ENCODE measurements around the gene GLI3. TPM values are rescaled to one million over a fixed set of nuclear protein-coding genes. Genes with fewer than 3 reads are reported as not detected.

GLI3 gene
- total and polyA plus RNA-seq, 2 of the 4 experiments (the other 2 are of a cell fraction) = 1.3 to 3.9 TPM

DNA sequence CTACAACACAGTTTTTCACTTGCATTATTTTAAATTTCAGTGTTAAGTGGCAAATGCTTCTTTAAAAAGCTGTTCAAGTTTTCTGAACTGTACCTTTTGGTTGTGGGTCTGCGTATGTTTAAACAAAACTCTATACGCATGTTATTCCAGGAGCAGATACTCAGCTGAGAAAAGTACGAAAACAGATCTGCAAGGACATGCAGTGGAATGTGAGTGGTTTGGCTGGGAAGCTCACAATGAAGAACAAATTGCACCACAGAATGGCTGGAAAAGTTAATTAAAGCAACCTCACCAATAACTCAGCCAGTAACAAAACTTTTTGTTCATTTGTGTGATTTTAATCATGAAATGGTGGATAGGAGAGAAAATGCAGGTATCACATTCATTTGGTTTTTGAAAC is 17.6 kb downstream of the GLI3 start:
- H3K9me3 ChIP-seq (ENCODE audit: control insufficient read depth, insufficient read depth, low read length) = no peaks in the 10 kb centered on the region
- H3K18ac ChIP-seq (ENCODE audit: low read depth, low read length) = no peak overlapping the region
- H3K27me3 ChIP-seq (ENCODE audit: control insufficient read depth, insufficient read depth, low read length) = no peaks in the 10 kb centered on the region
- no peak overlapping the region for H2BK15ac ChIP-seq (ENCODE audit: low read depth, low read length)
- H3K9me1 ChIP-seq (ENCODE audit: insufficient read depth, low read length) = peaks cover 3% of the 10 kb centered on the region; the same call in 1 of the 2 replicates
- no peak overlapping the region for H3K9ac ChIP-seq (ENCODE audit: low read depth, low read length)
- dilution Hi-C loops (cut with HindIII; ENCODE audit: low sequenced_read_pairs, unreplicated experiment) = no loop called here
- peaks cover 1% of the 10 kb centered on the region; the same call in 1 of the 2 replicates for H3K4me1 ChIP-seq (ENCODE audit: control insufficient read depth, insufficient read depth, low read length)
- in situ Hi-C loops (cut with MboI; ENCODE audit: low sequenced_read_pairs) = no loop called here
- H2AK5ac ChIP-seq (ENCODE audit: low read depth, low read length) = no peak overlapping the region
- no peak overlapping the region for H2BK5ac ChIP-seq (ENCODE audit: low read depth, low read length, poor library complexity, severe bottlenecking)
- H3K4ac ChIP-seq (ENCODE audit: low read depth, low read length) = no peak overlapping the region
- H3K14ac ChIP-seq (replicated peaks; ENCODE audit: low read depth, low read length) = no peak overlapping the region
- no peak overlapping the region for H3K23ac ChIP-seq (ENCODE audit: low read depth, low read length)
- POLR2A ChIA-PET (ENCODE audit: unreplicated experiment) = no interaction called here
- H3K56ac ChIP-seq (ENCODE audit: extremely low read depth, insufficient read depth, low read length) = no peak overlapping the region
- H3K36me3 ChIP-seq (ENCODE audit: control insufficient read depth, insufficient read depth, low read length) = peaks cover 21% of the 10 kb centered on the region
- CTCF ChIA-PET = no interaction called here
- no peak overlapping the region for H2BK120ac ChIP-seq (ENCODE audit: low read depth, low read length)
- H3K27ac ChIP-seq (ENCODE audit: insufficient read depth, low read length) = no peak overlapping the region
- H4K5ac ChIP-seq (ENCODE audit: low read depth, low read length) = no peak overlapping the region
- BruUV-seq (replicated peaks) = no TSS peak
- ATAC-seq (ENCODE audit: low read depth) (no peak), DNase-seq (no peak)
- peaks cover 7% of the 10 kb centered on the region; the same call in 1 of the 2 replicates for H4K20me1 ChIP-seq (ENCODE audit: insufficient read depth, low read length)
- no peak overlapping the region for H4K8ac ChIP-seq (ENCODE audit: low read depth in 2 of 2, low read length in 2 of 2)
- H3K79me1 ChIP-seq (ENCODE audit: low read depth in 1 of 2, low read length in 2 of 2) = peaks cover 14 to 18% of the 10 kb centered on the region in 2 experiments
- no peak overlapping the region for H2BK20ac ChIP-seq (ENCODE audit: low read depth, low read length)
- no peak overlapping the region for H2AFZ ChIP-seq (replicated peaks; ENCODE audit: low read length, poor library complexity)
- H4K91ac ChIP-seq (ENCODE audit: insufficient read depth, low read depth, low read length) = no peak overlapping the region
- no peak overlapping the region for H3K4me3 ChIP-seq (ENCODE audit: insufficient read depth, low read depth, low read length)
- TF ChIP-seq CHD1 (IDR thresholded peaks at IDR 0.05; ENCODE audit: low read depth, low read length) = no peak
- no peak for TF ChIP-seq RAD21 (IDR thresholded peaks at IDR 0.05; ENCODE audit: low read length)
- TF ChIP-seq, protein P1, sequence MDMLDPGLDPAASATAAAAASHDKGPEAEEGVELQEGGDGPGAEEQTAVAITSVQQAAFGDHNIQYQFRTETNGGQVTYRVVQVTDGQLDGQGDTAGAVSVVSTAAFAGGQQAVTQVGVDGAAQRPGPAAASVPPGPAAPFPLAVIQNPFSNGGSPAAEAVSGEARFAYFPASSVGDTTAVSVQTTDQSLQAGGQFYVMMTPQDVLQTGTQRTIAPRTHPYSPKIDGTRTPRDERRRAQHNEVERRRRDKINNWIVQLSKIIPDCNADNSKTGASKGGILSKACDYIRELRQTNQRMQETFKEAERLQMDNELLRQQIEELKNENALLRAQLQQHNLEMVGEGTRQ (IDR thresholded peaks at IDR 0.05; ENCODE audit: low read depth, low read length) = no peak
- TF ChIP-seq, protein P2, sequence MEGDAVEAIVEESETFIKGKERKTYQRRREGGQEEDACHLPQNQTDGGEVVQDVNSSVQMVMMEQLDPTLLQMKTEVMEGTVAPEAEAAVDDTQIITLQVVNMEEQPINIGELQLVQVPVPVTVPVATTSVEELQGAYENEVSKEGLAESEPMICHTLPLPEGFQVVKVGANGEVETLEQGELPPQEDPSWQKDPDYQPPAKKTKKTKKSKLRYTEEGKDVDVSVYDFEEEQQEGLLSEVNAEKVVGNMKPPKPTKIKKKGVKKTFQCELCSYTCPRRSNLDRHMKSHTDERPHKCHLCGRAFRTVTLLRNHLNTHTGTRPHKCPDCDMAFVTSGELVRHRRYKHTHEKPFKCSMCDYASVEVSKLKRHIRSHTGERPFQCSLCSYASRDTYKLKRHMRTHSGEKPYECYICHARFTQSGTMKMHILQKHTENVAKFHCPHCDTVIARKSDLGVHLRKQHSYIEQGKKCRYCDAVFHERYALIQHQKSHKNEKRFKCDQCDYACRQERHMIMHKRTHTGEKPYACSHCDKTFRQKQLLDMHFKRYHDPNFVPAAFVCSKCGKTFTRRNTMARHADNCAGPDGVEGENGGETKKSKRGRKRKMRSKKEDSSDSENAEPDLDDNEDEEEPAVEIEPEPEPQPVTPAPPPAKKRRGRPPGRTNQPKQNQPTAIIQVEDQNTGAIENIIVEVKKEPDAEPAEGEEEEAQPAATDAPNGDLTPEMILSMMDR (conservative IDR thresholded peaks at IDR 0.05; ENCODE audit: low read depth, low read length) = no peak
- no peak for TF ChIP-seq CEBPB (IDR thresholded peaks at IDR 0.05; ENCODE audit: low read depth, low read length)
- TF ChIP-seq RCOR1 (IDR thresholded peaks at IDR 0.05; ENCODE audit: insufficient replicate concordance, low read length) = no peak
- no peak for TF ChIP-seq MAFK (IDR thresholded peaks at IDR 0.05; ENCODE audit: low read depth, low read length)
- no peak for TF ChIP-seq RFX5 (IDR thresholded peaks at IDR 0.05; ENCODE audit: low read depth, low read length)
- TF ChIP-seq MXI1 (IDR thresholded peaks at IDR 0.05; ENCODE audit: borderline replicate concordance, low read depth, low read length) = no peak
- no peak for TF ChIP-seq FOS (IDR thresholded peaks at IDR 0.05; ENCODE audit: low read depth, low read length)
- no peak for TF ChIP-seq BHLHE40 (IDR thresholded peaks at IDR 0.05; ENCODE audit: low read depth, low read length)
- TF ChIP-seq POLR2A (IDR thresholded peaks at IDR 0.05; ENCODE audit: low read depth, low read length) = no peak
- TF ChIP-seq, protein P3, sequence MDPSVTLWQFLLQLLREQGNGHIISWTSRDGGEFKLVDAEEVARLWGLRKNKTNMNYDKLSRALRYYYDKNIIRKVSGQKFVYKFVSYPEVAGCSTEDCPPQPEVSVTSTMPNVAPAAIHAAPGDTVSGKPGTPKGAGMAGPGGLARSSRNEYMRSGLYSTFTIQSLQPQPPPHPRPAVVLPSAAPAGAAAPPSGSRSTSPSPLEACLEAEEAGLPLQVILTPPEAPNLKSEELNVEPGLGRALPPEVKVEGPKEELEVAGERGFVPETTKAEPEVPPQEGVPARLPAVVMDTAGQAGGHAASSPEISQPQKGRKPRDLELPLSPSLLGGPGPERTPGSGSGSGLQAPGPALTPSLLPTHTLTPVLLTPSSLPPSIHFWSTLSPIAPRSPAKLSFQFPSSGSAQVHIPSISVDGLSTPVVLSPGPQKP (IDR thresholded peaks at IDR 0.05; ENCODE audit: borderline replicate concordance, low read depth, low read length) = no peak
- TF ChIP-seq NFE2L2 (IDR thresholded peaks at IDR 0.05; ENCODE audit: low read depth, low read length) = no peak
- no peak for TF ChIP-seq MAZ (IDR thresholded peaks at IDR 0.05; ENCODE audit: borderline replicate concordance, low read depth, low read length)
- WGBS, 2 experiments (ENCODE audit: extremely low coverage in 2 of 2, insufficient read length in 1 of 2) = no CpG with 5 or more reads among the region's 3 CpGs
- intact Hi-C loops (cut with micrococcal nuclease) = no loop called here
- H2AK9ac ChIP-seq (replicated peaks; ENCODE audit: low read depth, low read length, poor library complexity) = no peak overlapping the region
- H3K4me2 ChIP-seq (ENCODE audit: low read depth, low read length) = no peak overlapping the region

All from IMR-90 (cell line).